Osteocyte (in vitro differentiated cells): ENCODE results near the gene CSPG4. TPM values are rescaled to one million over a fixed set of nuclear protein-coding genes. Genes with fewer than 3 reads are reported as not detected.

Experiments
- DNase-seq: peaks from one replicate; pipeline ENCODE4 v3.0.0; 2021; ENCODE audit warnings: mixed read lengths; ENCODE audit not compliant: unreplicated experiment; ENCODE audit errors: extremely low spot score
- H3K27ac Mint-ChIP-seq: one replicate; pipeline ENCODE4 v1.8.0; 2021; ENCODE audit warnings: mild to moderate bottlenecking, mixed read lengths; ENCODE audit not compliant: unreplicated experiment
- H3K27me3 Mint-ChIP-seq: one replicate; pipeline ENCODE4 v1.8.0; 2021; ENCODE audit warnings: mixed read lengths; ENCODE audit not compliant: unreplicated experiment
- H3K36me3 Mint-ChIP-seq: one replicate; pipeline ENCODE4 v1.8.0; 2021; ENCODE audit warnings: mixed read lengths; ENCODE audit not compliant: unreplicated experiment
- H3K4me1 Mint-ChIP-seq: one replicate; pipeline ENCODE4 v1.8.0; 2021; ENCODE audit warnings: mixed read lengths; ENCODE audit not compliant: unreplicated experiment
- H3K4me3 Mint-ChIP-seq: one replicate; pipeline ENCODE4 v1.8.0; 2021; ENCODE audit warnings: mild to moderate bottlenecking, moderate library complexity, mixed read lengths; ENCODE audit not compliant: unreplicated experiment
- H3K9me3 Mint-ChIP-seq: one replicate; pipeline ENCODE4 v1.8.0; 2021; ENCODE audit warnings: mixed read lengths; ENCODE audit not compliant: unreplicated experiment
- total RNA-seq: library from RNA; stranded (reverse); gene quantifications from 2 replicates; pipeline ENCODE4 v1.2.1, GENCODE V29; 2021
- TF ChIP-seq, protein P1 (sequence below): fragments of 200-600 bp; sonication (generic); IDR thresholded peaks from 2 replicates; pipeline ENCODE4 v1.5.0; 2021; ENCODE audit warnings: antibody characterized with exemption, mild to moderate bottlenecking, moderate library complexity

Gene CSPG4
- total RNA-seq, 1 donor from 2014 or later, result 43.3 TPM

DNA sequence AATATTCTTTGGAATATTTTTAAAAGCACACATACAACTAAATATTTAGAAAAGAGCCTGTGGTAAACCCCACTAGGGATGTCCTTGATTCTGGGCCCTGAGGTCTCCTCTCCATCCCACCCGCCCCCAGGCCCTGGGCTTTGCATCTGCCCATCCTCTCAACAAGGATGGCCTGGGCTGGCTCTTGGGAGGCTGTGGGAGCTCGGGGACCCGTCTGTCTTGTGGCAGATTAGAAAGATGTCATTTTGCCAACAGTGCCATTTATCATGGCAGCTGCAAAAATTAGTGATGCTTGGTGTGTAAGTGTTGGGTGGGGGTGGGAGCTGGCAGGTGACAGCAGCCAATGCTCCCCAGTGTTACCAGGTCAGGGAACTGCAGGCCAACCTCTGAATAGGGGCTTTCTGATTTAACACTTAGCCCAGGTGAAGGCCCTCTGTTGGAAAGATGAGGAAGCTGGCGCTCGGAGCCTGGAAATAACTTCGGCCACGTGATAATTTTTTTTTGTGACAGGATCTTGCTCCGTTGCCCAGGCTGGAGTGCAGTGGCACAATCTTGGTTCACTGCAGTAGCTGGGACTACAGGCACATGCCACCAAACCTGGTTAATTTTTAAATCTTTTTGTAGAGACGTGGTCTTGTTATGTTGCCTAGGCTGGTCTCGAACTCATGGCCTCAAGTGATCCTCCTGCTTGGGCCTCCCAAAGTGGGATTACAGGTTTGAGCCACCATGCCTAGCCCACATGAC is 16.9 kb upstream of the CSPG4 start:
- Mint-ChIP-seq H3K9me3 (no peaks in the 10 kb centered on the region), H3K4me1 (peaks cover 4% of the 10 kb centered on the region), H3K4me3 (no peak overlapping the region), H3K36me3 (no peaks in the 10 kb centered on the region), H3K27me3 (no peaks in the 10 kb centered on the region), H3K27ac (no peak overlapping the region)
- no peak for DNase-seq
- TF ChIP-seq, protein P1, sequence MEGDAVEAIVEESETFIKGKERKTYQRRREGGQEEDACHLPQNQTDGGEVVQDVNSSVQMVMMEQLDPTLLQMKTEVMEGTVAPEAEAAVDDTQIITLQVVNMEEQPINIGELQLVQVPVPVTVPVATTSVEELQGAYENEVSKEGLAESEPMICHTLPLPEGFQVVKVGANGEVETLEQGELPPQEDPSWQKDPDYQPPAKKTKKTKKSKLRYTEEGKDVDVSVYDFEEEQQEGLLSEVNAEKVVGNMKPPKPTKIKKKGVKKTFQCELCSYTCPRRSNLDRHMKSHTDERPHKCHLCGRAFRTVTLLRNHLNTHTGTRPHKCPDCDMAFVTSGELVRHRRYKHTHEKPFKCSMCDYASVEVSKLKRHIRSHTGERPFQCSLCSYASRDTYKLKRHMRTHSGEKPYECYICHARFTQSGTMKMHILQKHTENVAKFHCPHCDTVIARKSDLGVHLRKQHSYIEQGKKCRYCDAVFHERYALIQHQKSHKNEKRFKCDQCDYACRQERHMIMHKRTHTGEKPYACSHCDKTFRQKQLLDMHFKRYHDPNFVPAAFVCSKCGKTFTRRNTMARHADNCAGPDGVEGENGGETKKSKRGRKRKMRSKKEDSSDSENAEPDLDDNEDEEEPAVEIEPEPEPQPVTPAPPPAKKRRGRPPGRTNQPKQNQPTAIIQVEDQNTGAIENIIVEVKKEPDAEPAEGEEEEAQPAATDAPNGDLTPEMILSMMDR, result no peak

GRCh38 chr15:75727851-75728715 is 15.4 kb upstream of the CSPG4 start:
- H3K27me3 Mint-ChIP-seq, result no peaks in the 10 kb centered on the region
- H3K36me3 Mint-ChIP-seq, result no peaks in the 10 kb centered on the region
- no peak for DNase-seq
- H3K4me3 Mint-ChIP-seq, result no peak overlapping the region
- H3K27ac Mint-ChIP-seq, result no peak overlapping the region
- TF ChIP-seq, protein P1, result peak; percentile 63
- no peaks in the 10 kb centered on the region for H3K9me3 Mint-ChIP-seq
- H3K4me1 Mint-ChIP-seq, result peaks cover 15% of the 10 kb centered on the region

DNA sequence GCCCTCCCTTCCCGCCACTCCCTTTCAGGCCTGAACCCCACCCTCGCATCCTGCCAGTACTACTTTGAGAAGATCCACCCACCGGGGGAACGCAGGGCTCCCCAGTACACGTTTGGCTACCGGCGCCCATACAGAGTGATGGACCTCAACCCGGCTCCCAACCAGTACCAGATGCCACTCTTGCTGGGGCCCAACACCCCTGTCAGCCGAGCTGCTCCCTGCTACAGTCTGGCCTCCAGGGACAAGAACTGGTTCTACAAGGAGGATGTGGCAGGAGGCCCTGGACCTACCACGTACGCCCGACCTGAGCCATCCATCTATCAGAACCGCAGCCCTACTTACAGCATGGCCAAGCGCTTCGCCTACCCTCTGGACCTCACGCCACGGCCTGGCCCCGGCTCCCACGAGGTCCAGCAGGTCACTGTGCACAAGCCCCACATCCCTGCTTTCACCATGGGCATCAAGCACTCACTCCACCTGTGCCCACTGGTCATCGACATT is 14.4 kb upstream of the CSPG4 start:
- TF ChIP-seq, protein P1, result no peak
- H3K9me3 Mint-ChIP-seq, result no peaks in the 10 kb centered on the region
- no peak for DNase-seq
- H3K27ac Mint-ChIP-seq, result no peak overlapping the region
- no peaks in the 10 kb centered on the region for H3K36me3 Mint-ChIP-seq
- H3K4me1 Mint-ChIP-seq, result peaks cover 12% of the 10 kb centered on the region
- H3K27me3 Mint-ChIP-seq, result no peaks in the 10 kb centered on the region
- H3K4me3 Mint-ChIP-seq, result no peak overlapping the region

- TF ChIP-seq, protein P1, result no peak
- no peaks in the 10 kb centered on the region for H3K36me3 Mint-ChIP-seq
- H3K27me3 Mint-ChIP-seq, result no peaks in the 10 kb centered on the region
- H3K9me3 Mint-ChIP-seq, result no peaks in the 10 kb centered on the region
- no peak for DNase-seq
- peaks cover 15% of the 10 kb centered on the region for H3K4me1 Mint-ChIP-seq
- no peak overlapping the region for H3K4me3 Mint-ChIP-seq
- no peak overlapping the region for H3K27ac Mint-ChIP-seq
These were observed 13.3 kb upstream of the CSPG4 start for GRCh38 chr15:75725719-75726607.
